Gastroesophageal sphincter (tissue), 3 donors: Measurements from ENCODE around the gene SPTBN2.

ENCODE experiments used
- CTCF ChIP-seq, 4 experiments: fragments of 200-600 bp in 2 of 4; fragments of 450-650 bp in 2 of 4; sonication (generic) in 1 of 4; IDR thresholded peaks; one replicate each; pipeline ENCODE4 v1.5.1; 2017 to 2019; ENCODE audit warnings: antibody characterized with exemption in 4 of 4, mild to moderate bottlenecking in 2 of 4, moderate library complexity in 2 of 4
- EP300 ChIP-seq: sonication (generic); formaldehyde crosslinking; IDR thresholded peaks from one replicate; pipeline ENCODE4 v1.6.1; 2017; ENCODE audit warnings: antibody characterized with exemption, mild to moderate bottlenecking

- no peak for TF ChIP-seq CTCF (IDR thresholded peaks at IDR 0.05)
- TF ChIP-seq EP300 = no peak
These were observed 38.6 kb upstream of the SPTBN2 start for GRCh38 chr11:66767666-66768065.
